GOT3 (cell line): ENCODE results near the gene PIGH.
"Not testable (repeated sequence)": the region's sequence is repeated elsewhere in the genome, so short reads cannot be mapped to it uniquely, and the experiment has no call there.

Experiments
- DNase-seq: peaks from one replicate; lab custom pipeline; 2025; ENCODE audit warnings: mixed read lengths; lab: John Stamatoyannopoulos, UW

The PIGH gene

DNA sequence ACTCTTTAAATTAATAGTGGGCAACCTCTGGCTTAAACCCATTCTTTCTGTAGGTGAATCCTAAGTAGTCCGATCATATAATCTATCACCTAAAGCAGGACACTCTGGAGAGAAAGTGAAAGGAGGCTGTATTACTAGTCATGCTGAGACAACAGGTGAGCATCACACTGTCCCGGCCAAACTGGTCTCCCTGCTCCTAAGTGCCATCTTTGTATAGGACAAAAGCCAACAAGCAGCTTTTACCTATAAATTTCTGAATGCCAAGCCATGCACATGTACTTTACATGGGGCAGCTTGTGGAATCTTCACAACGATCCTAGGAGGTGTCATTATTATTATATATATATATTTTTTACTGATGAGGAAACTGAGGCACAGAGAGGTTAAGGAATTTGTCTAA, 48.9 kb downstream of the PIGH start:
- DNase-seq: no peak

DNA sequence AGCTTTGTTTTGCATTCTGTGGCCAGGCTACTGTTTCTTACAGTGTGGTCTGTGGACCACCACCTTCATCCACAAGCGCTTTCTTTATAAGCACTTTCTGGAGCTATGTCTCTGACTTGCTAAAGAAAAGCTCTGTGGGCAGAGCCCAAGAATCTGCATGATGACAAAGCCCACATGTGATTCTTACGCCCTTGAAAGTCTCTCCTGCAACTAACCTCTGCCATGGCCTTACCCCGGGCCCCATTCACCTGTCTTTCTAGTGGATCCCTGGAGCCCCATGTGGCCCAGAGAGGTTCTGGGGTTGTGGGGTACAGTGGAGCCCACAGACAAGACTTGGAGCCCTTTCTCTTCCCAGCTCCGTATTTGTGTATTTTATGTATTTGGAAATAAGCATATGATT, 50.3 kb downstream of the PIGH start:
- no peak for DNase-seq

DNA sequence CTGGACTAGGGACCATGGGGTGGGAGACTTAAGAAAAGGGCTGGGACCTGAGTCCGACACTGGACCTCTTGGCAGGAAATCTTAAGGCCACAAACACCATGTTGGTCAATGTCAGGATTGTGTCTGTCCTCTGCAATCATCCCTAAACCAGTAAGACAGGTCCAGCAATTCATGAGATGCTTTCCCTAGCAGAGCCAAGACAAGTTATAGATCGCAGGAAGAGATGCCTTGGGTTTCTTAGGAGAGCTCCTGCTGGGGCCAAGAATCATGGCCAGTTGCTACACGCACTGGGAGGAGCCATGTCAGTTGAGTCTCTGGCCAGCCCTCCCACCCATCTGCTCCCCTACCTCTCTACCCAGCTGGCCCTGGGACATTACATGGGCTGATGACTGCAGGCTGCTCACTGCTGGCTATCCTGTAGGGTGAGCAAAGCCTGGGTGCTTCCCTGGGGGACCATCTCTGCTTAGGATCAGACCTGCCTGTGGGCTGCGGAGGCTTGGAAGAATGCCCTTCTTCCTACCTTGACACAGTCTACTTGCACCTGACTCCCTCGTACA, 52.8 kb downstream of the PIGH start:
- no peak for DNase-seq

DNA sequence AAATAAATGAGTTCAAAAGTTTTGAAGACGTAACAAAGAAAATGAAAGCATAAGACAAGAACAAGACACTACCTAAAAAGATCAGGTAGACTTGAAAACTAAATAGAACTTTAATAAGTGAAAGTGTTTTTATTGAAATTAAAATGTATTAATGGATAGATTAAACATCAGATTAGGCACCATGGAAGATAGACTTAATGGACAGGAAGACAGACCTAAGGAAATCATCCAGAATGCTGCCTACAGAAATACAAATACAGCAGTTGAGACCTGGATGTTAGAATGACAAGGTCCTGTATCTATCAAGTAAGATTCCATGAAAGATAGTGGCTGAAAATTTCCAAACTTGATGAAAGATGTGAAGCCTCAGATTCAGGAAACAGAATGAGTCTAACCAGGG, 55.5 kb downstream of the PIGH start:
- DNase-seq: no peak

DNA sequence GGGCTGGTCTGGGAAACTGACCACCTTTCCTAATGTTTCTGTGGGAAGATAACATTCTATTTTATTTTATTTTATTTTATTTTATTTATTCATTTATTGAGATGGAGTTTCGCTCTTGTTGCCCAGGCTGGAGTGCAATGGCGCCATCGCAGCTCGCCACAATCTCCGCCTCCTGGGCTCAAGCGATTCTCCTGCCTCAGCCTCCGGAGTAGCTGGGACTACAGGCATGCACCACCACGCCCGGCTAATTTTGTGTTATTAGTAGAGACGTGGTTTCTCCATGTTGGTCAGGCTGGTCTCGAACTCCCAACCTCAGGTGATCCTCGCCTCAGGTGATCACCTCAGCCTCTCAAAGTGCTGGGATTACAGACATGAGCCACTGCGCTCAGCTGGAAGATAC, 57.4 kb downstream of the PIGH start:
- not testable (repeated sequence) for DNase-seq

DNA sequence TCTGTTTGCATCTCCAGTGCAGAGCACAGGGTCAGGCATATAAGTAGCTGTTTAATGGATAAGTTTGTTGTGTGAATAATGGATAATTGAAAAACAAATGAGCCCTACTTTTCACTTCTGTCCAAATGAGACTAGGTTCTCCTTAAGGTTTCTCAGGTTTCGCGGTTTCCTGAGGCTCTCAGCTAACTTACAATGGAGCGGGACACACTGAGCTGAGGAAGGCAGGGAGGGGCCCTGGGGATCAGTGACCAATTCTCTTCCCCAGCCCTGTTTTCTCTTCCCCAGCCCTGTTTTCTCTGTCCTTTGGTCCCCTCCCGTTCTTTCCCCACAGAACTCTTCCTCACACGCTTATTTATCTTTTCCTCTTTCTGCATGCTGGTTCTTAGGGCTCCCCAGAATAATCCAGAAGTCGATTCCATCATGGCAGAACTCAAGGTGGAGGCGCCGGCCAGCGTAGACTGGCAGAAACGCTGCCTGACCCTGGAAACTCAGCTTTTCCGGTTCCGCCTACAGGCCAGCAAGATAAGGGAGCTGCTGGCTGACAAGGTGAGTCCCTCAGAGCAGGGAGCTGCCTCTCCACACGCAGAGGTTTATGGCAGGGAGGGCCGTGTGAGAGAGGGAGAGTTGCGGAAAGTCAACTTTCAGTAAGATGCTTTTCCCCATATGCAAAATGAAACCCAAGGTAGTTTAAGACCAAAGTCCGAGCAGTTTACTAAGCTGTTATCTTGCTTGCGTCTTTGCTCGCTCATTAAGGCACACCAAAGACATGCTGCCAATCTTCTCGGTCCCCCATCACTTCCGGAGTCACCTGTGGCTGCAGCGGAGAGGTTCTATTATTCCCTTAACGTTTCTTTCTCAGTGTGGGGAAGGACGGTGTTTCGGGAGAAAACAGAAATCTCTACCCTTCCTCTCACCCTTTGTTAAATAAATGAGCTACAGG, 58.4 kb downstream of the PIGH start:
- DNase-seq: no peak
